H1 (cell line): ENCODE data around the gene GLOD4. TPM values are rescaled to one million over a fixed set of nuclear protein-coding genes. Genes with fewer than 3 reads are reported as not detected.
A peak's percentile ranks its signal among the peaks of the same experiment; 100 is the strongest.

Experiments
- CTCF ChIA-PET: fragments of 300-600 bp; sonication (Branson Sonifier 250); formaldehyde crosslinking; loops from one replicate; lab custom pipeline; 2021; ENCODE audit not compliant: partially characterized antibody; lab: Charles Lee
- POLR2A ChIA-PET: fragments of 300-600 bp; sonication (Branson Sonifier 250); formaldehyde crosslinking; loops from one replicate; lab custom pipeline; 2021; ENCODE audit warnings: inconsistent platforms; ENCODE audit not compliant: partially characterized antibody; lab: Charles Lee
- DNase-seq, 2 experiments: peaks; one replicate each; pipeline versions ENCODE4 v3.0.0 to v3.0.0-alpha.2; 2010 to 2022; ENCODE audit warnings: low spot score in 2 of 2, low read depth in 1 of 2, mixed read lengths in 1 of 2
- FAIRE-seq: peaks from 2 replicates; lab custom pipeline; 2011; peaks lifted over from hg19 to GRCh38; lab: Jason Lieb, UNC
- H2AFZ ChIP-seq: 2 replicates; pipeline ENCODE4 v1.8.1; 2012; ENCODE audit warnings: low read length, inconsistent platforms
- H2AK5ac ChIP-seq: 2 replicates; pipeline ENCODE4 v1.6.1; 2013; ENCODE audit warnings: low read depth, low read length
- H2BK120ac ChIP-seq: replicated peaks from 2 replicates; pipeline ENCODE3; 2013; ENCODE audit warnings: low read depth, low read length, inconsistent platforms
- H2BK12ac ChIP-seq: 2 replicates; pipeline ENCODE4 v1.6.1; 2013; ENCODE audit warnings: low read depth, low read length
- H2BK15ac ChIP-seq: 2 replicates; pipeline ENCODE4 v1.6.1; 2013; ENCODE audit warnings: low read length
- H2BK20ac ChIP-seq: 2 replicates; pipeline ENCODE4 v1.6.1; 2013; ENCODE audit warnings: low read length
- H2BK5ac ChIP-seq: 2 replicates; pipeline ENCODE4 v1.6.1; 2013; ENCODE audit warnings: low read depth, low read length
- H3K14ac ChIP-seq: 2 replicates; pipeline ENCODE4 v1.6.1; 2013; ENCODE audit warnings: inconsistent platforms; ENCODE audit not compliant: insufficient read length
- H3K18ac ChIP-seq: 2 replicates; pipeline ENCODE4 v1.6.1; 2013; ENCODE audit warnings: low read length; ENCODE audit errors: extremely low read depth
- H3K23ac ChIP-seq: 2 replicates; pipeline ENCODE4 v1.6.1; 2013; ENCODE audit warnings: inconsistent platforms; ENCODE audit not compliant: insufficient read length
- H3K23me2 ChIP-seq: 2 replicates; pipeline ENCODE4 v1.6.1; 2013; ENCODE audit warnings: low read depth, low read length
- H3K27ac ChIP-seq: 2 replicates; pipeline ENCODE4 v1.6.1; 2011; ENCODE audit warnings: low read depth, low read length, inconsistent platforms
- H3K27me3 ChIP-seq, 4 experiments: replicated peaks in 1 of 4; 1 replicate in 1 of 4; 2 replicates in 3 of 4; pipeline versions ENCODE4 v1.6.1 to v1.8.1; 2011 to 2013; ENCODE audit warnings: low read length in 3 of 4, mild to moderate bottlenecking in 3 of 4, inconsistent platforms in 2 of 4, mixed read lengths in 2 of 4, moderate library complexity in 1 of 4; ENCODE audit not compliant: control insufficient read depth in 3 of 4, insufficient read depth in 3 of 4; ENCODE audit errors: extremely low read depth in 1 of 4
- H3K36me3 ChIP-seq, 4 experiments: 2 replicates each; pipeline versions ENCODE4 v1.6.1 to v1.8.1; 2011 to 2013; ENCODE audit warnings: mild to moderate bottlenecking in 4 of 4, low read length in 3 of 4, moderate library complexity in 2 of 4, control low read depth in 1 of 4, inconsistent platforms in 1 of 4; ENCODE audit not compliant: insufficient read depth in 4 of 4, control insufficient read depth in 2 of 4
- H3K4ac ChIP-seq: replicated peaks from 2 replicates; pipeline ENCODE3; 2013; ENCODE audit warnings: low read length, low read depth, mixed read lengths, inconsistent platforms; ENCODE audit not compliant: insufficient read length
- H3K4me1 ChIP-seq, 4 experiments: replicated peaks in 1 of 4; 1 replicate in 1 of 4; 2 replicates in 3 of 4; pipeline versions ENCODE4 v1.6.1 to v1.8.1; 2011 to 2013; ENCODE audit warnings: low read length in 3 of 4, inconsistent platforms in 2 of 4, mixed read lengths in 1 of 4; ENCODE audit not compliant: insufficient read depth in 4 of 4, control insufficient read depth in 3 of 4
- H3K4me2 ChIP-seq, 2 experiments: 2 replicates each; pipeline versions ENCODE4 v1.6.1 to v1.8.1; 2011 to 2013; ENCODE audit warnings: low read depth in 2 of 2, low read length in 2 of 2, control low read depth in 1 of 2, inconsistent platforms in 1 of 2, mild to moderate bottlenecking in 1 of 2; ENCODE audit not compliant: insufficient read depth in 1 of 2
- H3K4me3 ChIP-seq, 4 experiments: fragments of 200-600, 300-600 bp in 1 of 4; sonication (generic), shearing (Covaris generic), sonication (Bioruptor Twin) in 1 of 4; 2 replicates each; pipeline versions ENCODE4 v1.5.1 to v1.8.1; 2011 to 2016; ENCODE audit warnings: low read length in 4 of 4, low read depth in 3 of 4, control low read depth in 2 of 4, inconsistent platforms in 2 of 4, mild to moderate bottlenecking in 2 of 4, mixed read lengths in 1 of 4, moderate library complexity in 1 of 4; ENCODE audit not compliant: insufficient read depth in 2 of 4; ENCODE audit errors: extremely low read depth in 1 of 4
- H3K56ac ChIP-seq: replicated peaks from 2 replicates; pipeline ENCODE3; 2013; ENCODE audit warnings: low read depth, mild to moderate bottlenecking, mixed read lengths, low read length, inconsistent platforms; ENCODE audit not compliant: insufficient read length
- H3K79me1 ChIP-seq: 2 replicates; pipeline ENCODE4 v1.6.1; 2013; ENCODE audit warnings: low read depth, low read length, control low read depth
- H3K79me2 ChIP-seq, 2 experiments: 2 replicates each; pipeline versions ENCODE4 v1.6.1 to v1.8.1; 2012 to 2013; ENCODE audit warnings: low read length in 2 of 2, mild to moderate bottlenecking in 2 of 2, inconsistent platforms in 1 of 2; ENCODE audit not compliant: insufficient read depth in 2 of 2, control insufficient read depth in 1 of 2
- H3K9ac ChIP-seq, 4 experiments: replicated peaks in 1 of 4; 1 replicate in 1 of 4; 2 replicates in 3 of 4; pipeline versions ENCODE4 v1.6.1 to v1.8.1; 2011 to 2013; ENCODE audit warnings: low read depth in 3 of 4, low read length in 3 of 4, control low read depth in 2 of 4, mild to moderate bottlenecking in 2 of 4, moderate library complexity in 2 of 4, inconsistent platforms in 1 of 4; ENCODE audit errors: extremely low read depth in 1 of 4
- H3K9me3 ChIP-seq, 2 experiments: 2 replicates each; pipeline versions ENCODE4 v1.6.1 to v1.8.1; 2012 to 2013; ENCODE audit warnings: mild to moderate bottlenecking in 2 of 2, moderate library complexity in 2 of 2, control low read depth in 1 of 2, inconsistent platforms in 1 of 2, low read depth in 1 of 2, low read length in 1 of 2, mixed read lengths in 1 of 2; ENCODE audit not compliant: insufficient read depth in 2 of 2
- H4K20me1 ChIP-seq, 2 experiments: replicated peaks in 1 of 2; 2 replicates each; pipeline versions ENCODE3 to v1.8.1; 2011 to 2013; ENCODE audit warnings: inconsistent platforms in 2 of 2, low read length in 2 of 2, mild to moderate bottlenecking in 1 of 2; ENCODE audit not compliant: insufficient read depth in 2 of 2, control insufficient read depth in 1 of 2
- H4K5ac ChIP-seq: 2 replicates; pipeline ENCODE4 v1.6.1; 2013; ENCODE audit warnings: low read length, low read depth, mixed read lengths, inconsistent platforms; ENCODE audit not compliant: insufficient read length
- H4K8ac ChIP-seq: 2 replicates; pipeline ENCODE4 v1.8.0; 2013; ENCODE audit warnings: mild to moderate bottlenecking, moderate library complexity, low read length, inconsistent platforms; ENCODE audit not compliant: insufficient read depth; ENCODE audit errors: extremely low read depth
- H4K91ac ChIP-seq: replicated peaks from 2 replicates; pipeline ENCODE3; 2013; ENCODE audit warnings: low read length, mixed read lengths, inconsistent platforms; ENCODE audit not compliant: insufficient read length
- CBX8 ChIP-seq: fragments of 300-800, 300-1000 bp; sonication (generic); IDR thresholded peaks from 2 replicates; pipeline ENCODE4 v1.7.1; 2016; ENCODE audit warnings: low read depth, low read length, borderline replicate concordance
- EZH2 ChIP-seq: fragments of 200-600 bp; sonication (generic); IDR thresholded peaks from 2 replicates; pipeline ENCODE4 v1.7.1; 2012; ENCODE audit warnings: low read depth, mild to moderate bottlenecking, moderate library complexity, low read length, inconsistent platforms; ENCODE audit not compliant: severe bottlenecking
- WGBS, 2 experiments: shearing (Covaris generic) in 1 of 2; methylation state at CpG; one replicate each; pipeline versions ENCODE4 v1.1.6 to v1.1.7; 2013 to 2015; ENCODE audit warnings: low lambda C conversion rate in 2 of 2, mixed read lengths in 2 of 2, inconsistent platforms in 1 of 2, low coverage in 1 of 2, missing lambda C conversion rate in 1 of 2; ENCODE audit not compliant: insufficient replicate concordance in 2 of 2, insufficient coverage in 1 of 2, insufficient read length in 1 of 2; ENCODE audit errors: extremely low coverage in 1 of 2, missing lambda C conversion rate in 1 of 2; 5-methylcytosine and 5-hydroxymethylcytosine counted together
- polyA plus RNA-seq, 7 experiments: library from polyadenylated mRNA; depleted of rRNA in 3 of 7; stranded (reverse) in 5 of 7; unstranded in 2 of 7; fragments of >200 nt in 5 of 7; fragments of 200-250 nt in 2 of 7; gene quantifications; 1 replicate in 5 of 7; 2 replicates in 1 of 7; 4 replicates in 1 of 7; pipeline versions ENCODE4 v1.2.1 to v1.2.3, GENCODE V29; 2011 to 2013; ENCODE audit warnings: missing spikeins in 2 of 7, mixed read lengths in 2 of 7
- total RNA-seq: library from RNA; stranded (reverse); fragmentation: NEBNext Ultra II Directional; extraction: Animal tissue kit (Norgen Biotek cat#: 25700); gene quantifications from 2 replicates; pipeline ENCODE4 v1.2.1, GENCODE V29; 2021

The GLOD4 gene
- total and polyA plus RNA-seq, 2 of the 8 experiments (the other 6 are each of a cell fraction or from before 2014, with no cell fraction given): 36.8 to 81.3 TPM

GRCh38 chr17:789160-789840 lies 7.2 kb upstream of the GLOD4 start:
- CTCF ChIA-PET: interaction anchor here (0.9 to 17.5 kb wide), 7 partner anchors 11 to 210 kb away, joined by 3 to 258 read pairs (median 4); partner anchors contain the start of genes NXN and TIMM22
- Histone ChIP-seq H3K79me1 (no peaks in the 10 kb centered on the region; the same call in 1 of the 2 replicates), H2BK120ac (no peak overlapping the region), H3K23me2 (no peaks in the 10 kb centered on the region), H3K27me3 (no peaks in the 10 kb centered on the region), H2BK15ac (no peak overlapping the region), H3K4me1 (peaks cover 0 to 8% (median 3%) of the 10 kb centered on the region in 4 experiments; a peak in 4 of 7 replicates), H4K20me1 (peaks cover 3 to 9% of the 10 kb centered on the region in 2 experiments), H3K4me3 (no peak overlapping the region), H3K27ac (no peak overlapping the region; the same call in 1 of the 2 replicates), H2AFZ (no peak overlapping the region), H3K9me3 (no peaks in the 10 kb centered on the region), H2AK5ac (no peak overlapping the region), H3K14ac (no peak overlapping the region), H3K9ac (no peak overlapping the region), H3K56ac (no peak overlapping the region), H4K91ac (no peak overlapping the region), H3K4ac (no peak overlapping the region), H3K79me2 (peaks cover 0 to 14% of the 10 kb centered on the region in 2 experiments; a peak in 2 of 4 replicates), H2BK20ac (no peak overlapping the region), H4K8ac (no peak overlapping the region), H2BK12ac (no peak overlapping the region), H2BK5ac (no peak overlapping the region), H4K5ac (no peak overlapping the region), H3K23ac (no peak overlapping the region), H3K36me3 (peaks cover 4 to 25% (median 15%) of the 10 kb centered on the region in 4 experiments; a peak in 7 of 8 replicates), H3K4me2 (peak overlapping the region; percentile 39 to 62; a peak in 1 of 4 replicates), H3K18ac (no peak overlapping the region)
- DNase-seq (no peak), FAIRE-seq (no peak)
- POLR2A ChIA-PET: interaction anchor here (1.0 to 1.8 kb wide), 3 partner anchors 11 to 207 kb away, joined by 3 to 8 read pairs (median 5); no protein-coding TSS in a partner anchor
- 92% methylated on average over 14 of the region's 14 CpGs; no CpG with 5 or more reads in 1 of the 2 experiments for WGBS, 2 experiments
- TF ChIP-seq CBX8 (no peak), EZH2 (no peak)
